Vagina (tissue), 2 donors: ENCODE measurements around the gene PAX2.

ENCODE experiments used
- POLR2A ChIP-seq, 2 donors: fragments of 450-650 bp; IDR thresholded peaks; one replicate each; pipeline ENCODE4 v1.6.1; 2017; ENCODE audit warnings: antibody characterized with exemption in 2 of 2, mild to moderate bottlenecking in 2 of 2, moderate library complexity in 2 of 2
- POLR2AphosphoS5 ChIP-seq, 2 donors: sonication (generic); formaldehyde crosslinking; IDR thresholded peaks; one replicate each; pipeline ENCODE4 v1.9.0; 2017; ENCODE audit warnings: antibody characterized with exemption in 2 of 2, mild to moderate bottlenecking in 2 of 2, low read depth in 1 of 2; ENCODE audit not compliant: insufficient read depth in 1 of 2
- TF ChIP-seq, protein P1 (sequence below), 3 experiments: fragments of 450-650 bp in 2 of 3; fragments of 200-600 bp in 1 of 3; sonication (generic) in 1 of 3; IDR thresholded peaks; one replicate each; pipeline ENCODE4 v1.5.1; 2017 to 2019; ENCODE audit warnings: antibody characterized with exemption in 3 of 3, mild to moderate bottlenecking in 2 of 3, moderate library complexity in 2 of 3

- TF ChIP-seq, protein P1, sequence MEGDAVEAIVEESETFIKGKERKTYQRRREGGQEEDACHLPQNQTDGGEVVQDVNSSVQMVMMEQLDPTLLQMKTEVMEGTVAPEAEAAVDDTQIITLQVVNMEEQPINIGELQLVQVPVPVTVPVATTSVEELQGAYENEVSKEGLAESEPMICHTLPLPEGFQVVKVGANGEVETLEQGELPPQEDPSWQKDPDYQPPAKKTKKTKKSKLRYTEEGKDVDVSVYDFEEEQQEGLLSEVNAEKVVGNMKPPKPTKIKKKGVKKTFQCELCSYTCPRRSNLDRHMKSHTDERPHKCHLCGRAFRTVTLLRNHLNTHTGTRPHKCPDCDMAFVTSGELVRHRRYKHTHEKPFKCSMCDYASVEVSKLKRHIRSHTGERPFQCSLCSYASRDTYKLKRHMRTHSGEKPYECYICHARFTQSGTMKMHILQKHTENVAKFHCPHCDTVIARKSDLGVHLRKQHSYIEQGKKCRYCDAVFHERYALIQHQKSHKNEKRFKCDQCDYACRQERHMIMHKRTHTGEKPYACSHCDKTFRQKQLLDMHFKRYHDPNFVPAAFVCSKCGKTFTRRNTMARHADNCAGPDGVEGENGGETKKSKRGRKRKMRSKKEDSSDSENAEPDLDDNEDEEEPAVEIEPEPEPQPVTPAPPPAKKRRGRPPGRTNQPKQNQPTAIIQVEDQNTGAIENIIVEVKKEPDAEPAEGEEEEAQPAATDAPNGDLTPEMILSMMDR (IDR thresholded peaks at IDR 0.05) = no peak
- no peak for TF ChIP-seq POLR2AphosphoS5 (IDR thresholded peaks at IDR 0.05; ENCODE audit: insufficient read depth in 1 of 2, low read depth in 1 of 2)
- TF ChIP-seq POLR2A (IDR thresholded peaks at IDR 0.05) = no peak
These were observed 58.5 kb downstream of the PAX2 start for GRCh38 chr10:100803908-100804307.
